ENCODE measurements around the gene DPP6. TPM values are rescaled to one million over a fixed set of nuclear protein-coding genes. Genes with fewer than 3 reads are reported as not detected.
"Not testable (repeated sequence)": the region's sequence is repeated elsewhere in the genome, so short reads cannot be mapped to it uniquely, and the experiment has no call there.

The DPP6 gene
- total RNA-seq, 1 experiment from 2014 or later = not detected

DNA sequence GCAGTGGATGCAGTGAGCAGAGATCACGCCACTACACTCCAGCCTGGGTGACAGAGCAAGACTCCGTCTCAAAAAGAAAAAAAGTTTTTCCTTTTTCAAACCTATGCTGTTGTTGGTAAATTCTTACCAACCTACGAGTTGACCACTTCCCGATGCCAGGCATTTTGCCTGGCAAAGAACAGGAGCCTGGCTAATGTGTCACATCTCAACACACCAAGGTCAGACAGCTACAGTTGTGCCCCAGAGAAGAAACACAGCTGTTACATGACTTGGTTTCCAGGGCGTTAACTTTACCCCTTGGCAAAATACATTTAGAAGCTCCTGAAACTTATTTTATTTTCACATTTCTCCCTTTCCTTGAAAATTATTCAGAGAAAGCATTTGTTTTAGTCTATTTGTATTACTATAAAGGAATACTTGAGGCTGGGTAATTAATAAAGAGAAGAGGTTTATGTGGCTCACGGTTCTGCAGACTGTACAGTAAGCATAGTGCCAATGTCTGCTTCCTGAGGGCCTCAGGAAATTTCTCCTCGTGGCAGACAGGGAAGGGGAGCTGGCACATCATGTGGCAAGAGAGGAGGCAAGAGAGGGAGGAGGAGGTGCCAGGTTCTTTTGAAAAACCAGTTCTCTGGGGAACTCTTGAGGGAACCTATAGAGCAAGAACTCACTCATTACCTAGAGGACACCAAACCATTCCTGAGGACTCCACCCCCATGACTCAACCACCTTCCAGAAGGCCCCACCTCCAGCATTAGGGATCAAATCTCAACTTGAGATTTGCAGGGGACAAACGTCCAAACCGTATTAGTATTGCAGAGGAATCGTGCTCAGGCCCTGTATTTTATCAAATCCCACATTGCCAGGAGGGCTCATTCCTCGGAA is 867.4 kb downstream of the DPP6 start:
- Histone ChIP-seq H3K9me2 (replicated peaks; ENCODE audit: low read length) (no peaks in the 10 kb centered on the region), H3K79me2 (ENCODE audit: low read length) (no peaks in the 10 kb centered on the region), H3K36me3 (ENCODE audit: low read depth, low read length) (no peaks in the 10 kb centered on the region), H3K9ac (ENCODE audit: low read length) (no peak overlapping the region), H4K20me1 (ENCODE audit: low read length) (no peaks in the 10 kb centered on the region), H3F3A (ENCODE audit: low read length, unreplicated experiment) (no peaks in the 10 kb centered on the region), H3K9me3 (ENCODE audit: low read length) (no peaks in the 10 kb centered on the region), H3K4me2 (ENCODE audit: low read length) (no peak overlapping the region), H3K4me1 (ENCODE audit: insufficient read depth, low read length) (no peaks in the 10 kb centered on the region), H3K4me3 (ENCODE audit: low read length) (no peak overlapping the region), H3K27me3 (ENCODE audit: low read length) (peaks cover 6% of the 10 kb centered on the region; the same call in 1 of the 2 replicates), H3K27ac (ENCODE audit: low read length) (no peak overlapping the region), H2AFZ (ENCODE audit: low read length) (no peak overlapping the region)
- ATAC-seq = no peak; the same call in 1 of the 2 replicates
- intact Hi-C loops (cut with micrococcal nuclease) = loop anchor here (10.0 kb wide), 2 partner anchors 675 to 815 kb away; no protein-coding TSS in a partner anchor
- BruUV-seq (replicated peaks) = no TSS peak
- POLR2A ChIA-PET (ENCODE audit: unreplicated experiment) = no interaction called here
- TF ChIP-seq EZH2 (IDR thresholded peaks at IDR 0.05; ENCODE audit: low read length, unreplicated experiment) = no peak
- TF ChIP-seq, protein P1, sequence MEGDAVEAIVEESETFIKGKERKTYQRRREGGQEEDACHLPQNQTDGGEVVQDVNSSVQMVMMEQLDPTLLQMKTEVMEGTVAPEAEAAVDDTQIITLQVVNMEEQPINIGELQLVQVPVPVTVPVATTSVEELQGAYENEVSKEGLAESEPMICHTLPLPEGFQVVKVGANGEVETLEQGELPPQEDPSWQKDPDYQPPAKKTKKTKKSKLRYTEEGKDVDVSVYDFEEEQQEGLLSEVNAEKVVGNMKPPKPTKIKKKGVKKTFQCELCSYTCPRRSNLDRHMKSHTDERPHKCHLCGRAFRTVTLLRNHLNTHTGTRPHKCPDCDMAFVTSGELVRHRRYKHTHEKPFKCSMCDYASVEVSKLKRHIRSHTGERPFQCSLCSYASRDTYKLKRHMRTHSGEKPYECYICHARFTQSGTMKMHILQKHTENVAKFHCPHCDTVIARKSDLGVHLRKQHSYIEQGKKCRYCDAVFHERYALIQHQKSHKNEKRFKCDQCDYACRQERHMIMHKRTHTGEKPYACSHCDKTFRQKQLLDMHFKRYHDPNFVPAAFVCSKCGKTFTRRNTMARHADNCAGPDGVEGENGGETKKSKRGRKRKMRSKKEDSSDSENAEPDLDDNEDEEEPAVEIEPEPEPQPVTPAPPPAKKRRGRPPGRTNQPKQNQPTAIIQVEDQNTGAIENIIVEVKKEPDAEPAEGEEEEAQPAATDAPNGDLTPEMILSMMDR (conservative IDR thresholded peaks at IDR 0.05; ENCODE audit: low read depth, low read length) = no peak
- TF ChIP-seq EZH2phosphoT487 (IDR thresholded peaks at IDR 0.05; ENCODE audit: borderline replicate concordance, low read length) = no peak
- CTCF ChIA-PET = no interaction called here
- peak; percentile 26 for DNase-seq

DNA sequence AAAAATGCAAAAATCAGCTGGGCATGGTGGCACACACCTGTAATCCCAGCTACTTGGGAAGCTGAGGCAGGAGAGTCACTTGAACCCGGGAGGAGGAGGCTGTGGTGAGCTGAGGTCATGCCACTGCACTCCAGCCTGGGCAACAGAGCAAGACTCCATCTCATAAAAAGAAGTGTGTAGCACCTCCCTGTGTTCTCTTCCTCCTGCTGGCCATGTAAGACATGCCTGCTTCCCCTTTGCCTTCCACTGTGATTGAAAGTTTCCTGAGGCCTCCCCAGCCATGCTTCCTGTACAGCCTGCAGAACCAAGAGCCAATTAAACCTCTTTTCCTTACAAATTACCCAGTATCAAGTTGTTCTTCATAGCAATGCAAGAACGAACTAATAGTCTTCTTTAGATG is 870.3 kb downstream of the DPP6 start:
- H3K9me2 ChIP-seq (replicated peaks; ENCODE audit: low read length); H3K9me3 ChIP-seq (ENCODE audit: low read length); H4K20me1 ChIP-seq (ENCODE audit: low read length); H3F3A ChIP-seq (ENCODE audit: low read length, unreplicated experiment); H3K4me1 ChIP-seq (ENCODE audit: insufficient read depth, low read length); H3K4me2 ChIP-seq (ENCODE audit: low read length); H2AFZ ChIP-seq (ENCODE audit: low read length); DNase-seq; ATAC-seq; CTCF ChIA-PET; H3K27ac ChIP-seq (ENCODE audit: low read length); POLR2A ChIA-PET (ENCODE audit: unreplicated experiment); H3K36me3 ChIP-seq (ENCODE audit: low read depth, low read length); H3K4me3 ChIP-seq (ENCODE audit: low read length); H3K79me2 ChIP-seq (ENCODE audit: low read length); H3K9ac ChIP-seq (ENCODE audit: low read length); BruUV-seq (replicated peaks); H3K27me3 ChIP-seq (ENCODE audit: low read length): not testable (repeated sequence)
- intact Hi-C loops (cut with micrococcal nuclease) = loop anchor here (10.0 kb wide), 2 partner anchors 672 to 812 kb away; no protein-coding TSS in a partner anchor

DNA sequence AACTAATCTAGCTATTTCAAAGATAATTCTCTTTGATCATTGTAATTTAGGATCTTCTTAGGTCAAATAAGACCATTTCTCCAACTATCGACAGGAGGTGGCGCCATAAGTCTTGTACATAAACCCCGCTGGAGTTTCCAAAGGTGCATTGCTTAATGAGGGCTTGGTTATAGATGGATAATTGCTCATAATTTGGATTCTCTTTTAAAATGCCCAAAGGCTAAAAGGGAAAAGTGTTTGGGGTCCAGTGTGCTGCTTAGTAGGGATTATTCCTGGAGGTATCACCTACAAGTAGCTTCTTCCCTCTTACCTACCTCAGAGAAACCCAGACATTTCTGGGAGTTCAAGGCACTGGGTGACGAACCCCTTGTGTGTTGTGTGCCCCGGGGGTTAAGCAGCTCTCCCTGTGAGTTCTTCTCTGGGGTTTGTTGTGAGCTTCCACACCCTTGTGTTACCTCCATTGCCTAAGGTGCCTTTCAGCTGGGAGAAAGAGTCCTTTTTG is 875.5 kb downstream of the DPP6 start:
- Histone ChIP-seq H3K79me2 (ENCODE audit: low read length) (no peaks in the 10 kb centered on the region), H2AFZ (ENCODE audit: low read length) (peak overlapping the region; percentile 95), H4K20me1 (ENCODE audit: low read length) (no peaks in the 10 kb centered on the region), H3K9me2 (replicated peaks; ENCODE audit: low read length) (no peaks in the 10 kb centered on the region), H3K9ac (ENCODE audit: low read length) (peak overlapping the region; percentile 39; the same call in 1 of the 2 replicates), H3K9me3 (ENCODE audit: low read length) (no peaks in the 10 kb centered on the region), H3F3A (ENCODE audit: low read length, unreplicated experiment) (no peaks in the 10 kb centered on the region), H3K36me3 (ENCODE audit: low read depth, low read length) (no peaks in the 10 kb centered on the region), H3K4me3 (ENCODE audit: low read length) (peak overlapping the region; percentile 76), H3K4me1 (ENCODE audit: insufficient read depth, low read length) (peaks cover 6% of the 10 kb centered on the region), H3K27ac (ENCODE audit: low read length) (no peak overlapping the region), H3K27me3 (ENCODE audit: low read length) (peaks cover 8% of the 10 kb centered on the region; the same call in 1 of the 2 replicates), H3K4me2 (ENCODE audit: low read length) (peak overlapping the region; percentile 96)
- TF ChIP-seq, protein P1 (conservative IDR thresholded peaks at IDR 0.05; ENCODE audit: low read depth, low read length) = peak; percentile 83
- TF ChIP-seq EZH2phosphoT487 (IDR thresholded peaks at IDR 0.05; ENCODE audit: borderline replicate concordance, low read length) = no peak
- ChIA-PET POLR2A (ENCODE audit: unreplicated experiment) (interaction anchor here (0.7 kb wide), 1 partner anchor 112 kb away, joined by 3 read pairs; no protein-coding TSS in a partner anchor), CTCF (interaction anchor here (0.5 to 1.4 kb wide), 12 partner anchors 15 to 429 kb away, joined by 3 to 9 read pairs (median 4); no protein-coding TSS in a partner anchor)
- ATAC-seq (peak; percentile 48), DNase-seq (peak; percentile 83)
- intact Hi-C loops (cut with micrococcal nuclease) = loop anchor here (1.0 to 10.0 kb wide), 12 partner anchors 26 to 807 kb away; partner anchors contain the start of genes EN2 and INSIG1
- BruUV-seq (replicated peaks) = TSS peak; percentile 75
